DMS153 treated with DMSO at 0.1 percent for 48 hours (cell line): ENCODE results near the gene CKS2.
"Not testable (repeated sequence)": the region's sequence is repeated elsewhere in the genome, so short reads cannot be mapped to it uniquely, and the experiment has no call there.

Experiments used
- DNase-seq: peaks from one replicate; lab custom pipeline; 2025; ENCODE audit not compliant: unreplicated experiment; lab: John Stamatoyannopoulos, UW

Gene CKS2

DNA sequence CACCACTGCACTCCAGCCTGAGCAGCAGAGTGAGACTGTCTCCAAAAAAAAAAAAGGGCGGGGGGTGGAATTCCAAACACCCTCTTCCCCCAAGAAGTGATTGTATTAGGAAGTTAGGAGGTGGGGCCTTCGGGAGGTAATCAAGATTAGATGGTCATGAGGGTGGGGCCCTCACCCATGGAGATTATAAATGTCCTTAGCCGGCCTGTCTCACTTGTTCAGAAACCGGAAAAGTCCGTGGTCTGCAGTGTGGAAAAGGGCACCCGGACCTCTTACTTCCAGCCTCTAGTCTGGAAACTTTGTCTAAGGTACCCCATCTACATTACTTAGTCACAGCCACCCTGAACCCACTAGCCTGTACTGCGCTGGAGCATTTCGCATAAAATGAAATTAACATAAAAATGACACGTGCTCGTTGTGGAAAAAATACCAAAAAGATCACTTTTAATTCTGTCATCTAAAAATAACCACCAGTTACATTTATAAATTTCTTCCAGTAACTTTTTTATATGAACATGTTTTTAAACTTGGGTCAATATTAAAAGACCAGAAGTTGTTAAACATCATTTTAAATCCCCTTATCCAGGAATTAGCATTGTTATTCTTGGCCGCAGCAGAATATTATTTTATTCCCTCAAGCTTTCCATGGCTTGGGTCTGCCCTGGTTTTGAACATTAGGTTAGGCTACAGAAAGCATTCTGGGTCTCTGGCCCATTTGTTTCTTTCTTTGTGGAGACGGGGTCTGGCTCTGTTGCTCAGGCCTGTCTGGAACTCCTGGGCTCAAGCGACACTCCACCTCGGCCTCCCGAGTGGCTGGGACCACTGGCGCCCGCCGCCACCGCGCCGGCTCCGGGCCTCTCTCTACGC is 1.2 kb upstream of the CKS2 start:
- no peak for DNase-seq

GRCh38 chr9:89311346-89312221 is 589 bp downstream of the CKS2 start:
- DNase-seq = no peak

GRCh38 chr9:89312222-89312571 is 1.2 kb downstream of the CKS2 start:
- DNase-seq = no peak

DNA sequence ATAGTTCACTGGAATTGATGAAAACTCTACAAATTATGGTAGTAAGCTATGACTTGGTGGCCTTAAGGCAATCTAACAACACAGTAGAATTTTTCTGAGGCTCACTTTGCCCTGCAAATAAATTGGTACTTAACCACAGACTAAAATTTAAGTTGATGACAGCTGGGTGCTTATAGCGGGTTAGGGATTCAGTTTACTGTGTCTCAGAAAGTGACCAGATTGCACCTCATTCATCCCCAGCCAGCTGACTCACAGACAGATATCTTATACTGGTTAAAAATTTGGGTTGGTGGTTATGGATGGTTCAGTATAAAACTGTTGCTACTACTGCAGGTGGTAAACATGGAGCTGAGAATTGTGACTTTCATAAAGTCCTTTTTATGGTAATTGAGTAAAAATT is 2.8 kb downstream of the CKS2 start:
- no peak for DNase-seq

GRCh38 chr9:89314955-89315354 is 4.0 kb downstream of the CKS2 start:
- no peak for DNase-seq

DNA sequence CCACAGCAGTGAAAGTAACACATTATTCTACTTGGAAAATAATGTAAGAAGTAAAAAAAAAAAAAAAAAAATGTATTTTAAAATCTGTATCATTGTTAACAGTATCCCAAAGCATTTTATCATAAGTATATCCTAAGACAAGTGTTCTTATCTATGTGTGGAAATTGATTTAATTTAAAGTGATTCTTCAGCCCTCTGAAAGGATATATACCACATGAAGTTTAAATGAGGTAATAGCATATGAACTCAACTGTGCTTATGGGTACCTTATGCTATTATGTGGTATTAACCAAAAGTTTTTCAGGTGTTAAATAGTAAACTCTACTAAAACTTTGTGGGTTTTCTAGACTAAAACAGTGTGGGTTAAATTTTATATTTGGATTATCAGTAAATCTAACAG is 4.5 kb downstream of the CKS2 start:
- no peak for DNase-seq

DNA sequence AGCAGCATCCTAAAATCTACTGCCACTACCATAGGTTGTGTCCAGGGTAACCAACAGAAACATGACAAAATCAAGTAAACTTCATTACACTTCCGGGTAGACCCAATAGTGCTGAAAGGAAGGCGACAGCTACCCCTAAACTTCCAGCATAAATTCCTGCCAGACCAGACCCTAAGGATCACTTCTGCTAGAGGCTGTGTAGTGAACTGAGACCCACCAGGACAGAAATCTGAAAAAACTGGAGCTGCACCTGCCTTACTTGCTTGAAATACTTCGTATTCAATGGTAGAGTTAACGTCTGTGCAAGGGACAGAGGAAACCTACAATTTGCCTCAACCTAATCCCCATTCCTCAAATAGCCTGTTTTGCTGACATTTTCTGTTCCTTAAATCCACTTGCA is 6.3 kb downstream of the CKS2 start:
- DNase-seq = no peak

DNA sequence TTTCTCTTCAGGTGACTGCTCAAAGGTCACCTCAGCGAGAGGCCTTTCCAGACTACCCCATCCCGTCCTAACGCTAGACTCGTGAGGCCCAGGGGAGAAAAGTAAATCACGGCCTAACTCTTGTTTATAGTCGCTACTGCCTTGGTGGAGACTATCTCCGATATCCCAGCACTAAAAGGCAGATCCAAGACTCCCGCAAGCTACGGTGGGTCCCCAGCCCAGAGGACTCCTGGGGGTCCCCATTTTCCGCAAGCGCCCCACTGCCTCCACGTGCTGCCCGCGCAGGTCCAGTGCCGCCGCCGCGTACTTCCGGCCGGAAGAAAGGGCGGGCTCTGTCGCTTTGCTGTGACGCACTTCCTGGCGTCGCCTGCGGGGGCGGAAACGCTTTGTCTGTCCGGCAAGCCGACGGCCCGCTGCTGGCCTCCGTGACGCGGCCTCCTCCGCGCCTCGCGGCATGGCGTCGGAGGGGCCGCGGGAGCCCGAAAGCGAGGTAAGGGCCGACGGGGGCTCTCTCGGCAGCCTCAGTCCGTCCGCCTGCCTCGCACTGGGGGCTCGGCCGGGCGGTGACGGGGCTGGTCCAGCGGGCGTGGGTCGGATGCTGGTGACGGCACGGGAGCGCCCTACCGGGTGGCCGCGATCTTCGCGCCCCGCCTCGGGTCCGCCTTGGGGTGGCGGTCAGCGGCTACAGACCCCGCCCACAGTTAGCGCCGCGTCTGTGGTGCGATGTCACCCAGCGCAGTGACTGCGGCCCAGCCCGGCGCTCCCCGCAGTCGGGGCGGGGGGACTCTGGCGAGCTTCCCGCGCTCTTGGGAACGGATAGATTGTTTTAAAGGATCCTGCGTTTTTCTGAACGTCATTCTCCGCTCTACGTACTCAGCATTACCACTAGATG is 7.4 kb downstream of the CKS2 start, which contains the start of gene SECISBP2:
SECISBP2 (plus strand) TSS at position 378 of the 892 bp plus-strand sequence; CDS start at position 455, 77 bp downstream.
- DNase-seq = peak; percentile 90

DNA sequence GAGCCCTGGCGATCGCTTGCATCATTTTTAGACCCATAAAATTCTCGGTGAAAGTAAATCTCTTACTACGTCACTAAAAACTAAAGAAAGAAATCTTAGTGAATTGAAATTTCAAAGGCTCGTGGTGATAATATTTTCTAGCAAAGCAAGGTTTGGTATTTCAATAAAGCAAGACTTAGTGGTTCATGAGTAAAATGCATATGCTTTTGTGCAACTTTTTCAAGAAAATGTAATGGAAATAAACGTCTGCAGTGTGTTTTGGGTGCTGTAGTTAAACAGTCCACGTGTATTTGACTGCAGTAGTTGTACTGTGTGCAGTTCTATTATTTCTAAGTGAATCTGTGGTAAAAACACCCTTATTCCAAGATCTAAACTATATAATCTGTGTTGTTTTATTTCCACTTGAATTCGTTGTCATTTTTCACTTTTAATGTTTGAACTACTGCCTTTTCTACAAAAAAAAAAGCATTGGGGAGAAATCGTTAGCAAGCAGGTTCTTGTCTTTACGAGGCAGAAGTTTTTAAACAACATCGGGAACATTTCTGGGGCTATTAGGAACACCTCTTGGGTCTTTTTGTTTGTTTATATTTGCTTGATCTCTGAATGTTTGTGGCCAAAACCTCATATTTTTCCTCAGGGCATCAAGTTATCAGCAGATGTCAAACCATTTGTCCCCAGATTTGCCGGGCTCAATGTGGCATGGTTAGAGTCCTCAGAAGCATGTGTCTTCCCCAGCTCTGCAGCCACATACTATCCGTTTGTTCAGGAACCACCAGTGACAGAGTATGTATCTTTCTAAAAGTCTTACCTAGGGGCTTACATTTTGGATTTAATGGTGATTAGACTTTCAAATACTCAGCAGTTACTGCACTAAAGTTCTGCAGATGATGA is 8.3 kb downstream of the CKS2 start:
- DNase-seq = no peak

DNA sequence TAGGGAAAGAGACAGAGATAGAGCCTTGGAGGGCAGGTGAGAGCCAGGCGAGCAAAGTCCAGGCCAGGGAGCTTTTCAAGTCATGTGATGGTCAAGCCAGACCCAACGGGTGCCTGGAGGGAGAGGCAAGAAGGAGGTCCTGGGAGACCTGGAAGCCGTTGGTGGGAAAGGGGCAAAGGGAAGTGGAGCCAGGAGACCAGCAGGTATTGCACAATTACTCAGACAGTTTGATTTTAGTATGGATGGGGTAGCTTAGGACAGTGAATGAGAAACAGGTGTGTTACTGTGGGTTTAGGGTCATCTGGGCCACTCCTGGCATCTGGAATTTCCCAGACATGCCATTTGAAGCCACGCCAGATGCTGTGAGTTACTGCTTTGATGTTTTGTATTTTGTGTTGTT is 12.4 kb downstream of the CKS2 start:
- no peak for DNase-seq

- no peak for DNase-seq
These were observed 14.7 kb downstream of the CKS2 start for GRCh38 chr9:89325733-89326132.

DNA sequence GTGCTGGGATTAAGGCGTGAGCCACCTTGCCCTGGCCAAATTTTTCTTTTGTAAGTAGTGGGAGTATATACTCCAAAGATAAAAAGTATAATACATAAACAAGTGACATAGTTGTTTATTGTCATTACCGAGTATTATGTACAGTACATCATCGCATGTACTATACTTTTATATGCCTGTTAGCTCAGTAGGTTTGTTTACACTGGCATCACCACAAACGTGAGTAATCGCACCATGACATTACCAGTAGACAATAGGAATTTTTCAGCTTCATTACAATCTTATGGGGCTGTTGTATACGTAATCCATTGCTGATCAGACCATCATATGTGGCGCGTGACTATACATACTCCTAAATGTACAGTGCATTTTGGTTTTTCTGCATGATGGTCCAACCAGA is 17.1 kb downstream of the CKS2 start:
- no peak for DNase-seq

- DNase-seq = no peak
These were observed 18.9 kb downstream of the CKS2 start for GRCh38 chr9:89329917-89330316.

GRCh38 chr9:89330513-89330912 is 19.5 kb downstream of the CKS2 start:
- DNase-seq = no peak

GRCh38 chr9:89339807-89340206 is 28.8 kb downstream of the CKS2 start:
- DNase-seq = no peak

- DNase-seq = no peak
These were observed 29.3 kb downstream of the CKS2 start for GRCh38 chr9:89340332-89340731.

- DNase-seq = no peak
These were observed 31.2 kb downstream of the CKS2 start for GRCh38 chr9:89342213-89342612.

- DNase-seq = no peak
These were observed 32.0 kb downstream of the CKS2 start for GRCh38 chr9:89342948-89343347.

- DNase-seq = not testable (repeated sequence)
These were observed 32.8 kb downstream of the CKS2 start for GRCh38 chr9:89343812-89344211.

- no peak for DNase-seq
These were observed 34.5 kb downstream of the CKS2 start for GRCh38 chr9:89345476-89345875.
